ENCODE measurements around the gene CNNM3. TPM values are rescaled to one million over a fixed set of nuclear protein-coding genes. Genes with fewer than 3 reads are reported as not detected.

The CNNM3 gene
- 7.0 and 7.9 TPM in 2 replicates for total RNA-seq (2014; rRNA removed; shearing (Covaris generic); ENCODE audit: low replicate concordance)

GRCh38 chr2:96816127-96816835, at the start of gene CNNM3:
Gene CNNM3 (plus strand): TSS chr2:96816268. CDS start chr2:96816278, 10 bp downstream.
- Histone ChIP-seq H3K79me2 (ENCODE audit: low read length) (peaks cover 44% of the 10 kb centered on the region), H3K4me2 (ENCODE audit: low read depth, low read length, poor library complexity, severe bottlenecking) (peak within 1 kb of the TSS; percentile 86), H3K9me2 (replicated peaks; ENCODE audit: insufficient read depth, low read length) (no peaks in the 10 kb centered on the region), H3K36me3 (ENCODE audit: insufficient read depth, low read length) (0 out of 2 replicates have a peak, but pooled peaks cover 4% of the 10 kb centered on the region), H3K4me1 (ENCODE audit: low read length) (peaks cover 54% of the 10 kb centered on the region), H2AFZ (ENCODE audit: low read length) (peak within 1 kb of the TSS; percentile 94), H3K27ac (ENCODE audit: low read length) (peak within 1 kb of the TSS; percentile 46), H3K4me3 (ENCODE audit: low read length) (peak within 1 kb of the TSS; percentile 73), H4K20me1 (ENCODE audit: insufficient read depth, low read depth, low read length) (peaks cover 13% of the 10 kb centered on the region; the same call in 1 of the 2 replicates), H3K9ac (ENCODE audit: low read length) (peak within 1 kb of the TSS; percentile 86), H3K27me3 (ENCODE audit: low read length) (no peaks in the 10 kb centered on the region), H3K9me3 (ENCODE audit: low read length) (no peaks in the 10 kb centered on the region)
- DNase-seq = peak; percentile 98

GRCh38 chr2:96767135-96767871, 48.8 kb upstream of the CNNM3 start:
- Histone ChIP-seq H3K27ac (ENCODE audit: low read length) (peak overlapping the region; percentile 63), H3K36me3 (ENCODE audit: insufficient read depth, low read length) (no peaks in the 10 kb centered on the region), H3K27me3 (ENCODE audit: low read length) (no peaks in the 10 kb centered on the region), H3K9me3 (ENCODE audit: low read length) (no peaks in the 10 kb centered on the region), H3K9me2 (replicated peaks; ENCODE audit: insufficient read depth, low read length) (no peaks in the 10 kb centered on the region), H3K4me1 (ENCODE audit: low read length) (peaks cover 52% of the 10 kb centered on the region), H3K9ac (ENCODE audit: low read length) (peak overlapping the region; percentile 37; the same call in 1 of the 2 replicates), H3K4me3 (ENCODE audit: low read length) (peak overlapping the region; percentile 51), H2AFZ (ENCODE audit: low read length) (no peak overlapping the region), H3K4me2 (ENCODE audit: low read depth, low read length, poor library complexity, severe bottlenecking) (peak overlapping the region; percentile 59), H3K79me2 (ENCODE audit: low read length) (peaks cover 45% of the 10 kb centered on the region), H4K20me1 (ENCODE audit: insufficient read depth, low read depth, low read length) (no peaks in the 10 kb centered on the region; the same call in 1 of the 2 replicates)
- DNase-seq = no peak

- Histone ChIP-seq H2AFZ (ENCODE audit: low read length) (peak overlapping the region; percentile 55; the same call in 1 of the 2 replicates), H3K36me3 (ENCODE audit: insufficient read depth, low read length) (no peaks in the 10 kb centered on the region), H4K20me1 (ENCODE audit: insufficient read depth, low read depth, low read length) (no peaks in the 10 kb centered on the region), H3K9me2 (replicated peaks; ENCODE audit: insufficient read depth, low read length) (no peaks in the 10 kb centered on the region), H3K79me2 (ENCODE audit: low read length) (peaks cover 47% of the 10 kb centered on the region), H3K4me3 (ENCODE audit: low read length) (peak overlapping the region; percentile 51), H3K9ac (ENCODE audit: low read length) (peak overlapping the region; percentile 37), H3K4me1 (ENCODE audit: low read length) (peaks cover 49% of the 10 kb centered on the region), H3K27me3 (ENCODE audit: low read length) (no peaks in the 10 kb centered on the region), H3K9me3 (ENCODE audit: low read length) (no peaks in the 10 kb centered on the region), H3K4me2 (ENCODE audit: low read depth, low read length, poor library complexity, severe bottlenecking) (peak overlapping the region; percentile 59), H3K27ac (ENCODE audit: low read length) (peak overlapping the region; percentile 63)
- DNase-seq = peak; percentile 65
Observed at GRCh38 chr2:96768083-96768561, 47.9 kb upstream of the CNNM3 start.

GRCh38 chr2:96769814-96770213, 46.3 kb upstream of the CNNM3 start:
- Histone ChIP-seq H3K27me3 (ENCODE audit: low read length) (no peaks in the 10 kb centered on the region), H4K20me1 (ENCODE audit: insufficient read depth, low read depth, low read length) (no peaks in the 10 kb centered on the region), H3K36me3 (ENCODE audit: insufficient read depth, low read length) (no peaks in the 10 kb centered on the region), H3K9me3 (ENCODE audit: low read length) (no peaks in the 10 kb centered on the region), H3K4me3 (ENCODE audit: low read length) (no peak overlapping the region), H3K4me2 (ENCODE audit: low read depth, low read length, poor library complexity, severe bottlenecking) (no peak overlapping the region), H3K9me2 (replicated peaks; ENCODE audit: insufficient read depth, low read length) (no peaks in the 10 kb centered on the region), H3K27ac (ENCODE audit: low read length) (no peak overlapping the region), H3K9ac (ENCODE audit: low read length) (no peak overlapping the region), H2AFZ (ENCODE audit: low read length) (no peak overlapping the region), H3K4me1 (ENCODE audit: low read length) (peaks cover 47% of the 10 kb centered on the region), H3K79me2 (ENCODE audit: low read length) (peaks cover 32% of the 10 kb centered on the region)
- no peak for DNase-seq

- no peak overlapping the region for H2AFZ ChIP-seq (ENCODE audit: low read length)
- H3K4me2 ChIP-seq (ENCODE audit: low read depth, low read length, poor library complexity, severe bottlenecking) = no peak overlapping the region
- H3K79me2 ChIP-seq (ENCODE audit: low read length) = peaks cover 26% of the 10 kb centered on the region
- no peak overlapping the region for H3K27ac ChIP-seq (ENCODE audit: low read length)
- no peak overlapping the region for H3K4me3 ChIP-seq (ENCODE audit: low read length)
- no peaks in the 10 kb centered on the region for H3K9me3 ChIP-seq (ENCODE audit: low read length)
- H3K36me3 ChIP-seq (ENCODE audit: insufficient read depth, low read length) = no peaks in the 10 kb centered on the region
- no peaks in the 10 kb centered on the region for H4K20me1 ChIP-seq (ENCODE audit: insufficient read depth, low read depth, low read length)
- no peak overlapping the region for H3K9ac ChIP-seq (ENCODE audit: low read length)
- no peaks in the 10 kb centered on the region for H3K9me2 ChIP-seq (replicated peaks; ENCODE audit: insufficient read depth, low read length)
- H3K4me1 ChIP-seq (ENCODE audit: low read length) = peaks cover 47% of the 10 kb centered on the region
- H3K27me3 ChIP-seq (ENCODE audit: low read length) = no peaks in the 10 kb centered on the region
- no peak for DNase-seq
Observed at GRCh38 chr2:96770442-96771202, 45.4 kb upstream of the CNNM3 start.

- Histone ChIP-seq H3K27me3 (ENCODE audit: low read length) (no peaks in the 10 kb centered on the region), H3K9ac (ENCODE audit: low read length) (no peak overlapping the region), H3K36me3 (ENCODE audit: insufficient read depth, low read length) (no peaks in the 10 kb centered on the region), H3K4me3 (ENCODE audit: low read length) (no peak overlapping the region), H3K4me2 (ENCODE audit: low read depth, low read length, poor library complexity, severe bottlenecking) (no peak overlapping the region), H3K9me3 (ENCODE audit: low read length) (no peaks in the 10 kb centered on the region), H2AFZ (ENCODE audit: low read length) (no peak overlapping the region), H3K9me2 (replicated peaks; ENCODE audit: insufficient read depth, low read length) (no peaks in the 10 kb centered on the region), H4K20me1 (ENCODE audit: insufficient read depth, low read depth, low read length) (no peaks in the 10 kb centered on the region), H3K4me1 (ENCODE audit: low read length) (peaks cover 48% of the 10 kb centered on the region), H3K79me2 (ENCODE audit: low read length) (peaks cover 16% of the 10 kb centered on the region), H3K27ac (ENCODE audit: low read length) (no peak overlapping the region)
- DNase-seq = no peak
Observed at GRCh38 chr2:96771796-96772618, 44.1 kb upstream of the CNNM3 start.

GRCh38 chr2:96772903-96773671, 43.0 kb upstream of the CNNM3 start:
- DNase-seq = no peak
- Histone ChIP-seq H3K4me3 (ENCODE audit: low read length) (peak overlapping the region; percentile 47; the same call in 1 of the 2 replicates), H3K4me1 (ENCODE audit: low read length) (peaks cover 37% of the 10 kb centered on the region), H3K9me3 (ENCODE audit: low read length) (no peaks in the 10 kb centered on the region), H2AFZ (ENCODE audit: low read length) (no peak overlapping the region), H3K4me2 (ENCODE audit: low read depth, low read length, poor library complexity, severe bottlenecking) (peak overlapping the region; percentile 90), H3K9ac (ENCODE audit: low read length) (peak overlapping the region; percentile 57), H3K27me3 (ENCODE audit: low read length) (no peaks in the 10 kb centered on the region), H3K27ac (ENCODE audit: low read length) (peak overlapping the region; percentile 46), H3K36me3 (ENCODE audit: insufficient read depth, low read length) (no peaks in the 10 kb centered on the region), H4K20me1 (ENCODE audit: insufficient read depth, low read depth, low read length) (no peaks in the 10 kb centered on the region), H3K9me2 (replicated peaks; ENCODE audit: insufficient read depth, low read length) (no peaks in the 10 kb centered on the region), H3K79me2 (ENCODE audit: low read length) (peaks cover 13% of the 10 kb centered on the region; the same call in 1 of the 2 replicates)
